Erythroblast (primary cell): ENCODE results near the gene FAM221A.

Experiments used
- GATA1 ChIP-seq: IDR thresholded peaks from 2 replicates; pipeline ENCODE4 v1.6.1; 2011; ENCODE audit warnings: low read depth, mild to moderate bottlenecking, control low read depth, low read length, moderate library complexity
- POLR2A ChIP-seq: IDR thresholded peaks from 2 replicates; pipeline ENCODE4 v1.6.1; 2011; ENCODE audit warnings: mild to moderate bottlenecking, low read length

DNA sequence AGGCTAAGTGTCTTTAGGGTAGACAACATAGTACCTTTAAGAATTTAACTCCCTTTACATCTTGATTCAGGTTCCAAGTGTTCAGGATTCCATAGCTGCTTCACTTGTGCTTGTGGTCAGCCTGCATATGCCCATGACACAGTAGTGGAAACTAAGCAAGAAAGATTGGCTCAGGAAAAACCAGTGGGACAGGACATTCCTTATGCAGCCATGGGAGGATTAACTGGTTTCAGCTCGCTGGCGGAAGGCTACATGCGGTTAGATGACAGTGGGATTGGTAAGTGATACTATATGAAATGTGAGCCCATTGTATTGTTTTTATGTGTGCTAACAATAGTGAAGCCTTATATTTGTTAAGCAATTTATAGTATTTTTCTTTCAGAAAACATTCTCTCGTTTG is 11.3 kb downstream of the FAM221A start:
- TF ChIP-seq POLR2A (no peak), GATA1 (no peak)
